ENCODE data around the gene OCLN.

Gene OCLN

GRCh38 chr5:69489246-69489645, 3.3 kb upstream of the OCLN start:
- no peak overlapping the region for H3K27ac ChIP-seq (ENCODE audit: insufficient read depth, low read length, poor library complexity, severe bottlenecking)
- H3K27me3 ChIP-seq (replicated peaks; ENCODE audit: control insufficient read depth, insufficient read depth, low read length, poor library complexity, severe bottlenecking): peaks cover 7% of the 10 kb centered on the region
- no peak for DNase-seq
- H3K4me1 ChIP-seq (ENCODE audit: control insufficient read depth, insufficient read depth, low read length, poor library complexity, severe bottlenecking): peaks cover 19% of the 10 kb centered on the region
- H3K36me3 ChIP-seq (ENCODE audit: control insufficient read depth, insufficient read depth, low read length): no peaks in the 10 kb centered on the region
- no peak overlapping the region for H3K4me3 ChIP-seq (ENCODE audit: insufficient read depth, low read depth, low read length, poor library complexity, severe bottlenecking)
- no peaks in the 10 kb centered on the region for H3K9me3 ChIP-seq (ENCODE audit: control insufficient read depth, low read length)

GRCh38 chr5:69491027-69491426, 1.6 kb upstream of the OCLN start:
- Histone ChIP-seq H3K27me3 (replicated peaks; ENCODE audit: control insufficient read depth, insufficient read depth, low read length, poor library complexity, severe bottlenecking) (peaks cover 7% of the 10 kb centered on the region), H3K4me3 (ENCODE audit: insufficient read depth, low read depth, low read length, poor library complexity, severe bottlenecking) (no peak overlapping the region), H3K4me1 (ENCODE audit: control insufficient read depth, insufficient read depth, low read length, poor library complexity, severe bottlenecking) (peaks cover 19% of the 10 kb centered on the region), H3K27ac (ENCODE audit: insufficient read depth, low read length, poor library complexity, severe bottlenecking) (no peak overlapping the region), H3K9me3 (ENCODE audit: control insufficient read depth, low read length) (no peaks in the 10 kb centered on the region), H3K36me3 (ENCODE audit: control insufficient read depth, insufficient read depth, low read length) (no peaks in the 10 kb centered on the region)
- no peak for DNase-seq

GRCh38 chr5:69491838-69492390, 676 bp upstream of the OCLN start:
- no peak overlapping the region for H3K27ac ChIP-seq (ENCODE audit: insufficient read depth, low read length, poor library complexity, severe bottlenecking)
- H3K4me3 ChIP-seq (ENCODE audit: insufficient read depth, low read depth, low read length, poor library complexity, severe bottlenecking): peak overlapping the region; percentile 56
- no peaks in the 10 kb centered on the region for H3K36me3 ChIP-seq (ENCODE audit: control insufficient read depth, insufficient read depth, low read length)
- peaks cover 7% of the 10 kb centered on the region for H3K27me3 ChIP-seq (replicated peaks; ENCODE audit: control insufficient read depth, insufficient read depth, low read length, poor library complexity, severe bottlenecking)
- H3K9me3 ChIP-seq (ENCODE audit: control insufficient read depth, low read length): no peaks in the 10 kb centered on the region
- peaks cover 19% of the 10 kb centered on the region for H3K4me1 ChIP-seq (ENCODE audit: control insufficient read depth, insufficient read depth, low read length, poor library complexity, severe bottlenecking)
- DNase-seq: no peak

- Histone ChIP-seq H3K27ac (ENCODE audit: insufficient read depth, low read length, poor library complexity, severe bottlenecking) (no peak overlapping the region), H3K27me3 (replicated peaks; ENCODE audit: control insufficient read depth, insufficient read depth, low read length, poor library complexity, severe bottlenecking) (peaks cover 7% of the 10 kb centered on the region), H3K36me3 (ENCODE audit: control insufficient read depth, insufficient read depth, low read length) (no peaks in the 10 kb centered on the region), H3K4me1 (ENCODE audit: control insufficient read depth, insufficient read depth, low read length, poor library complexity, severe bottlenecking) (peaks cover 19% of the 10 kb centered on the region), H3K4me3 (ENCODE audit: insufficient read depth, low read depth, low read length, poor library complexity, severe bottlenecking) (peak overlapping the region; percentile 56), H3K9me3 (ENCODE audit: control insufficient read depth, low read length) (no peaks in the 10 kb centered on the region)
- DNase-seq: no peak
Measured at GRCh38 chr5:69492923-69493395, 369 bp downstream of the OCLN start.

- peak overlapping the region; percentile 56 for H3K4me3 ChIP-seq (ENCODE audit: insufficient read depth, low read depth, low read length, poor library complexity, severe bottlenecking)
- peaks cover 7% of the 10 kb centered on the region for H3K27me3 ChIP-seq (replicated peaks; ENCODE audit: control insufficient read depth, insufficient read depth, low read length, poor library complexity, severe bottlenecking)
- no peaks in the 10 kb centered on the region for H3K9me3 ChIP-seq (ENCODE audit: control insufficient read depth, low read length)
- no peak for DNase-seq
- no peak overlapping the region for H3K27ac ChIP-seq (ENCODE audit: insufficient read depth, low read length, poor library complexity, severe bottlenecking)
- H3K36me3 ChIP-seq (ENCODE audit: control insufficient read depth, insufficient read depth, low read length): no peaks in the 10 kb centered on the region
- peaks cover 19% of the 10 kb centered on the region for H3K4me1 ChIP-seq (ENCODE audit: control insufficient read depth, insufficient read depth, low read length, poor library complexity, severe bottlenecking)
Measured at GRCh38 chr5:69493396-69494133, 975 bp downstream of the OCLN start.

- DNase-seq: no peak
- no peaks in the 10 kb centered on the region for H3K36me3 ChIP-seq (ENCODE audit: control insufficient read depth, insufficient read depth, low read length)
- H3K9me3 ChIP-seq (ENCODE audit: control insufficient read depth, low read length): no peaks in the 10 kb centered on the region
- no peak overlapping the region for H3K4me3 ChIP-seq (ENCODE audit: insufficient read depth, low read depth, low read length, poor library complexity, severe bottlenecking)
- H3K27me3 ChIP-seq (replicated peaks; ENCODE audit: control insufficient read depth, insufficient read depth, low read length, poor library complexity, severe bottlenecking): peaks cover 7% of the 10 kb centered on the region
- H3K4me1 ChIP-seq (ENCODE audit: control insufficient read depth, insufficient read depth, low read length, poor library complexity, severe bottlenecking): peaks cover 19% of the 10 kb centered on the region
- no peak overlapping the region for H3K27ac ChIP-seq (ENCODE audit: insufficient read depth, low read length, poor library complexity, severe bottlenecking)
Measured at GRCh38 chr5:69494452-69494851, 1.9 kb downstream of the OCLN start.

- H3K27ac ChIP-seq (ENCODE audit: insufficient read depth, low read length, poor library complexity, severe bottlenecking): no peak overlapping the region
- H3K9me3 ChIP-seq (ENCODE audit: control insufficient read depth, low read length): no peaks in the 10 kb centered on the region
- no peak overlapping the region for H3K4me3 ChIP-seq (ENCODE audit: insufficient read depth, low read depth, low read length, poor library complexity, severe bottlenecking)
- H3K36me3 ChIP-seq (ENCODE audit: control insufficient read depth, insufficient read depth, low read length): no peaks in the 10 kb centered on the region
- peaks cover 18% of the 10 kb centered on the region for H3K4me1 ChIP-seq (ENCODE audit: control insufficient read depth, insufficient read depth, low read length, poor library complexity, severe bottlenecking)
- DNase-seq: no peak
- peaks cover 7% of the 10 kb centered on the region for H3K27me3 ChIP-seq (replicated peaks; ENCODE audit: control insufficient read depth, insufficient read depth, low read length, poor library complexity, severe bottlenecking)
Measured at GRCh38 chr5:69497006-69497520, 4.5 kb downstream of the OCLN start.

- Histone ChIP-seq H3K9me3 (ENCODE audit: control insufficient read depth, low read length) (no peaks in the 10 kb centered on the region), H3K4me3 (ENCODE audit: insufficient read depth, low read depth, low read length, poor library complexity, severe bottlenecking) (no peak overlapping the region), H3K27ac (ENCODE audit: insufficient read depth, low read length, poor library complexity, severe bottlenecking) (no peak overlapping the region), H3K36me3 (ENCODE audit: control insufficient read depth, insufficient read depth, low read length) (no peaks in the 10 kb centered on the region), H3K4me1 (ENCODE audit: control insufficient read depth, insufficient read depth, low read length, poor library complexity, severe bottlenecking) (peaks cover 5% of the 10 kb centered on the region), H3K27me3 (replicated peaks; ENCODE audit: control insufficient read depth, insufficient read depth, low read length, poor library complexity, severe bottlenecking) (peaks cover 2% of the 10 kb centered on the region)
- DNase-seq: no peak
Measured at GRCh38 chr5:69498384-69498783, 5.8 kb downstream of the OCLN start.

- H3K4me1 ChIP-seq (ENCODE audit: control insufficient read depth, insufficient read depth, low read length, poor library complexity, severe bottlenecking): no peaks in the 10 kb centered on the region
- no peaks in the 10 kb centered on the region for H3K9me3 ChIP-seq (ENCODE audit: control insufficient read depth, low read length)
- no peaks in the 10 kb centered on the region for H3K36me3 ChIP-seq (ENCODE audit: control insufficient read depth, insufficient read depth, low read length)
- peaks cover 3% of the 10 kb centered on the region for H3K27me3 ChIP-seq (replicated peaks; ENCODE audit: control insufficient read depth, insufficient read depth, low read length, poor library complexity, severe bottlenecking)
- no peak for DNase-seq
- H3K27ac ChIP-seq (ENCODE audit: insufficient read depth, low read length, poor library complexity, severe bottlenecking): no peak overlapping the region
- H3K4me3 ChIP-seq (ENCODE audit: insufficient read depth, low read depth, low read length, poor library complexity, severe bottlenecking): no peak overlapping the region
Measured at GRCh38 chr5:69502367-69502766, 9.8 kb downstream of the OCLN start.

GRCh38 chr5:69502767-69503488, 10.3 kb downstream of the OCLN start:
- no peak for DNase-seq
- no peaks in the 10 kb centered on the region for H3K9me3 ChIP-seq (ENCODE audit: control insufficient read depth, low read length)
- no peak overlapping the region for H3K27ac ChIP-seq (ENCODE audit: insufficient read depth, low read length, poor library complexity, severe bottlenecking)
- H3K36me3 ChIP-seq (ENCODE audit: control insufficient read depth, insufficient read depth, low read length): no peaks in the 10 kb centered on the region
- H3K27me3 ChIP-seq (replicated peaks; ENCODE audit: control insufficient read depth, insufficient read depth, low read length, poor library complexity, severe bottlenecking): peaks cover 3% of the 10 kb centered on the region
- no peaks in the 10 kb centered on the region for H3K4me1 ChIP-seq (ENCODE audit: control insufficient read depth, insufficient read depth, low read length, poor library complexity, severe bottlenecking)
- H3K4me3 ChIP-seq (ENCODE audit: insufficient read depth, low read depth, low read length, poor library complexity, severe bottlenecking): no peak overlapping the region
